NK-92 treated with Interleukin-12 subunit alpha and Interleukin-12 subunit beta, amount 100 ng/mL, for 24 hours (cell line): ENCODE results near the gene HECTD4.

Experiments used
- DNase-seq: peaks from one replicate; lab custom pipeline; 2025; lab: John Stamatoyannopoulos, UW

Gene HECTD4

GRCh38 chr12:112208301-112208910 is 173.8 kb downstream of the HECTD4 start:
- no peak for DNase-seq

DNA sequence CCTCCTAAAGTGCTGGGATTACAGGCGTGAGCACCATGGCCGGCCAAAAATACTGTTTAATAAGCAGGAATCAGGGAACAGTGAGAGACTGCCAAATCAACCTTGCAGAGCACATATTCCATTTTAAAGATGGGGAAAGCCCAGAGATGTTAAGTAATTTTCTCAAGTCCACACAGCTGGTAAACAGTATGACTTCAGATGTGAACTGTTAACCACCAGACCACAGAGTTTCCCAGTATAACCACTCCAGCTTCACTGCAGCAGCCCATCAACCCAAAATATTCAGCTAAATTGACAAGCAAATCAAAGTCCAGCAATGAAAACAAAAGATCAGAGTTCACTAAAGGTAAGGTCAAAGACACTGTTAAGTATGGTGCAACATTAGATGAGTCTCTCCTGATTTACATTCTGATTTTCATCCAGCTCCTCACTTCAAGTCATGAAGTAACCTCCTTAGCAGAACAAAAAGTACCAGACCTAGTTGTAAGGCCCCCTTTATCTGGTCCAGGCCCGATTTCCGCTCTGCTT is 174.8 kb downstream of the HECTD4 start:
- DNase-seq, result no peak

- DNase-seq, result no peak
These were observed 175.3 kb downstream of the HECTD4 start for GRCh38 chr12:112206944-112207343.

- DNase-seq, result no peak
These were observed 183.1 kb downstream of the HECTD4 start for GRCh38 chr12:112199136-112199535.

GRCh38 chr12:112198120-112198733 is 184.0 kb downstream of the HECTD4 start:
- DNase-seq, result peak; percentile 13

DNA sequence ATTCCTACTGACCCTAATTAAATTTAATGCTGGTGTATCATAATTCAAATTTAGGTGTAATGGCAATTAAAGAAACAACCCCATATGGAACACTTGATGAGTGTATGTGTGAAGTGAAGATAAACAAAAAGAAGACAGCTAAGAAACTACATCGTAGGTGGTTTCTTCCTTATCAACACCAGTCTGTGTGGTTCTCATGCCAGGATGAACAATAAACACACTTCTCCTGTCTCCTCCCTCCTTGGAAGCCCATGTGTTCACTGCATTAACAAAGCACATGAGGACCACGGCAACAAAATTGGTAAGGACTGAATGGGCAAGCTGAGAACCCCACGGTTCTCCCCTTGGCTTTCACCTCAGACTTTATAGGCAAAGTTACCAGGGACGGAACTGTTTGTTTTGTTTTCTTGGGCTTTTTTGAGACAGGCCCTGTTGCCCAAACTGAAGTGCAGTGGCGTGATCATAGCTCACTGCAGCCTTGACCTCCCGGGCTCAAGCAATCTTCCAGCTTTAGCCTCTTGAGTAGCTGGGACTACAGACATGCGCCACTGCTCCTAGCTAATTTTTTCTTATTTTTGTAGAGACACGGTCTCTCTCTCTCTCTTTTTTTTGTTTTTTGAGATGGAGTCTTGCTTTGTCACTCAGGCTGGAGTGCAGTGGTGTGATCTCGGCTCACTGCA is 185.9 kb downstream of the HECTD4 start:
- DNase-seq, result no peak

GRCh38 chr12:112194601-112195247 is 187.5 kb downstream of the HECTD4 start:
- no peak for DNase-seq

GRCh38 chr12:112192475-112192874 is 189.8 kb downstream of the HECTD4 start:
- no peak for DNase-seq

DNA sequence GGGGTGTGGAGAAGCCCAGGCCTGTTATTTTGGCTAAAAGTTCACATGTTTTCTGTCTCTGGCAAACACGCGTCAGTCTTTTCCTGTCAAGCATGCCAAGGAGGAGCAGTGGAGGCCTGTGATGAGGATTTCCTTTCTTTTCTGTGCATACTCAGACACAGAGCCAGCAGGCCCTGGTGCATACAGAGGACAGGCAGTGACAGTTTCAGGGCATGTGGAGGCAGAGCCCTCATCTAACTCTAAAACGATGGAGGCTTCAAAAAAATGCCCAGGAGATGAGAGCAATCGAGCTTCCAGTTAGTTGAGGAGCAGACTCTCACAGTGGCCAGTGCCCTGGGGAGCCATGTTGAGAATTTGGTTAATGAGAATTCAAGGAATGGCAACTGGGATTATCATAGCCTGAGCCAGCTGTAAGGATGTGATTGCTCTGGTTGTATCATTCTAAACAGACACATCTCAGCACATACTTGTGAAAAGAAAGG is 190.3 kb downstream of the HECTD4 start:
- DNase-seq, result no peak

DNA sequence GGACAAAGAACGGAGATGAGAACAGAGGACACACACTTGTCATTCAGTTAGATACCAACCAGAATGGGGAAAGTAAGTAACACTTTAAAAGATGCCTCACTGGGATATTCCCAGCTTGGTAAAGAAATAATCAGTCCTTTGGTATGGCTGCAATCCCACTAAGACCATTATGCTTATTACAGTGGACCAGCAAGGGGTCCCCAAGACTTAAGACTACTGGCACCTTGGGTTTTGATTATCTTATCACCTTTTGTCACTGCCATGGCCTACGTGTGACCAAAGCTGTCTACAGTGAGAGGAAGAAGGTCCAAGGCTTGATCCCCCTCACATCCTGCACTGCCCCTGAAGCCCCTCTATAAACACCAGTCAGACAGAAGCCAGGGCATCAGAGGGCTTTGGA is 191.0 kb downstream of the HECTD4 start:
- no peak for DNase-seq

DNA sequence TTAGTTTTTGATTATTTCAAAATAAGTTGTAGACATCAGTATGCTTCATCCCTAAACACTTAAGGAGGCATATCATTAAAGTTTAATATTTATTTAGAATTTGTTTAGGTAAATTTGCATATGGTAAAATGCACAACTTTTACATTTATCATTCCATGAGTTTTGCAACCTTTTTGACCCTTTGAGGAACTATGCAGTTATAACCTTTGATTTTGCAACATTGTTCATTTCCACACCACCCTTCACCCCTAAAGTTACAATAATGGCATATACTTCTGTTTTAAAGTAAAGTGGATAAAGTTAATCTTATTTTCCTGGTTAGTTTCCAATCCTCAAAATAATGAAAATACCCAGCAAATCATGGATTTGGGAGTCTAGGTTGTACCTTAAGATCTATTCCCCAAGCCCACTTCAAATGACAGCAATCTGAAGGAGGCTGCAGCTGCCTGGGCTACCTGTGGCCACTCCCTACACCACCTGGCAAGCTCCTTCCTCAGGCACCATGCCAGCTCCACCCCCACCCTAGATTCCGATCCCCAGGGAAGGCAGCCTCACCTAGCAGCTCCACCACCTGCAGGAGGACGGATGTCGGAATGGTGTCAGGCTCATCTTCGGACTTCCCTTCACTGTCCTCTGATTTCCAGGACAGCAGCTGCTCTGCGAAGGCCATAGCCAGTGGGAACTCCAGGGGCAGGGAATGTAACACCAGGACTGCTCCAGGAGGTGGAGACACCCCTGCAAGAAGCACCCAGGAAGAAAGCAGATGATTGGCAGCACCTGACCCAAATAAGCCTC is 191.8 kb downstream of the HECTD4 start:
- no peak for DNase-seq

- no peak for DNase-seq
These were observed 194.0 kb downstream of the HECTD4 start for GRCh38 chr12:112188130-112188830.

- no peak for DNase-seq
These were observed 196.9 kb downstream of the HECTD4 start for GRCh38 chr12:112185093-112185923.

DNA sequence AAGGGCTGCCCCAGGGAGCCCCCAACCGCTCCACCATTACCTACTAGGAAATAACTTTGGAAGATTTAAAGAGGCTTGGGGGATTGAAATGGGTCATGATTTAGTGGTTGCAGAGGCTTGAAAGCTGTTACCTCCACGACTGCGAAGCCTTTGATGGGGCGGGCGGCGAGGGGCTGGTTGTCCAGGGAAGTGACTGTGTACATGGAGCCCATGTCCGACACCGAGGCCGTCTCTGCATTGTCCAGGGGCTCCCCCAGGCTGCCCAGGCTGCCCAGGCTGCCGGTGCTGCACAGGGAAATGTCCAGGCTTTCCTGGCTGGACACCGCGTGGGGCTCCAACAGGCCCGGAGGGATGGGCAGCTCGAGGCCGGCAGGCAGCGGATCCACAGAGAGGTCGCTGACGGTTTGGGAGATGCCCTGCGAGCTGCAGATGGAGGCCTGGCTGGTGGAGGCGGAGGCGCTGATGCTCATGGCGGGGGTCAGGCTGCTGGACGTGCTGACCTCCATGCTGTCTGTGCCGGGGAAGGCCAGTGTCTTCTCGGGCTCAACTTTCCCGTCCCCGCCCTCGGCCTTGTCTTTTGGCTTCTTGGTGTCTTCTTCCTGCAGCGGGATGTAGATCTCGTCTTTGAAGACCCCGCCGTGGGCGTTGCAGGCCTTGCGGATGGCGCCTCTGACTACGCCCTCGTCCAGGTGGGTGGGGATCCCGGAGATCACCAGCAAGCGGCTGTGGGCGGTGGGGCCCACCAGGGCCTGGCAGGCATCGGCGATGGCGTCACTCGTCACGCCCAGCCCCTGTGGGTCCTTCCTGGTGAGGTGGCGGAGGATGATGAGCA is 198.0 kb downstream of the HECTD4 start:
- no peak for DNase-seq

GRCh38 chr12:112183141-112184021 is 198.8 kb downstream of the HECTD4 start:
- no peak for DNase-seq

DNA sequence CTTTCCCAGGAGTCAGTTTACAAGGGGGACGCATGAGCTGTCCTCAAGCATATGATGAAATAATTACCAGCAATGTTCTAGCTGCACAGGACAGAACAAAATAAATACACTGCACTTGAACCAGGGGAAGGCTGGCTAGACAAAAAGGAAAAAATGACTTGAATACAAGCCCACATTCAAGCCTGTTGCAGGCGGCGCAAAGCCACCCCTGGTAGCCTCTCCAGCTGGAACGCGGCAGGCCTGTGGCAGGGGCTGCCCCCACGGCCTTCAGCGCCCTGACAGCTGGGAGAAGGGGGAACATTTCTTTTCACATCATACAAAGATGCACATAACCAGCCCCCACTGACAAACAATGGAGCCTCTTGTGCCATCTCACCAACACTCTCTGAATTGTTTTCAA is 199.7 kb downstream of the HECTD4 start:
- no peak for DNase-seq

DNA sequence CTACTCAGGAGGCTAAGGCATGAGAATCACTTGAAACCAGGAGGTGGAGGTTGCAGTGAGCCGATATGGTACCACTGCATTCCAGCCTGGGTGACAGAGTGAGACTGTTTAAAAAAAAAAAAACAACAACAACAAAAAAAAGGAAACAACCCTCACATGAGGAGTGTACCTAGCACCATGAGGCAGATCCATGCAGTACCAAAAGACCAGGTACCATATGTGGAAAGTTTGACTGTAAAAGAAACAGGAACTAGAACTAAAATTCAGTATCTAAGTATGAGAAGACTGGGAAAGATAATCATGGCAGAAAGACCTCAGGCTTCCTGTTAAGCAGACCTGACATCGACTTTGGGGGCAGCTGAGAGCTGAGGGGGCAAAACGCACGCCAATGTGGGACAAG is 201.8 kb downstream of the HECTD4 start:
- DNase-seq, result no peak

DNA sequence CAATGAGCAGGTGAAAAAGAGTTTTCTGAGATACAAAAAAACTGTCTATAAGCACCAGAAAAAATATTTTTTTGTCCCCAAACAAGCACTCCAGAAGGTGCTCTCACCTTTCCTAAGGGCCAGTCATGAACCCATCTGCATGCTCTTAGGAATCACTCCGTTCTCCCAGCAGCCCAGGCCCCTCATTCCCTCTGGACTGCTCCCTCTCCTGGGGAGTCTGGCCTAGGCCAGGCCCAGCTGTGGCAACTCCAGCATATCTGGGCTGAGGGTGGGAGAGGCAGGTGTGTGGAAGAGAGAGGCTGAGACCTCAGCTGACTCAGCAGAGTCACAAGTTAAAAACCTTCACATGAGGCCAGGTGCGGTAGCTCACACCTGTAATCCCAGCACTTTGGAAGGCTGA is 202.3 kb downstream of the HECTD4 start:
- DNase-seq, result no peak
